ENCODE data around the gene SERF1A. TPM values are rescaled to one million over a fixed set of nuclear protein-coding genes. Genes with fewer than 3 reads are reported as not detected.
"Not testable (repeated sequence)": the region's sequence is repeated elsewhere in the genome, so short reads cannot be mapped to it uniquely, and the experiment has no call there.

Gene SERF1A
- total and polyA plus RNA-seq, 2 of the 8 experiments (the other 6 are each of a cell fraction or from before 2014, with no cell fraction given) = 4.0 to 17.2 TPM

GRCh38 chr5:70932560-70932959 is 32.1 kb downstream of the SERF1A start:
- H3K27me3 ChIP-seq (replicated peaks in 1 of 4; ENCODE audit: control insufficient read depth in 3 of 4, extremely low read depth in 1 of 4, insufficient read depth in 3 of 4, low read length in 3 of 4); H2AK5ac ChIP-seq (ENCODE audit: low read depth, low read length); H3K9me3 ChIP-seq (ENCODE audit: insufficient read depth in 2 of 2, low read depth in 1 of 2, low read length in 1 of 2); H3K4me2 ChIP-seq (ENCODE audit: insufficient read depth in 1 of 2, low read depth in 2 of 2, low read length in 2 of 2); DNase-seq (ENCODE audit: low read depth in 1 of 2, low spot score in 2 of 2); H3K23me2 ChIP-seq (ENCODE audit: low read depth, low read length); H3K36me3 ChIP-seq (ENCODE audit: control insufficient read depth in 2 of 4, insufficient read depth in 4 of 4, low read length in 3 of 4); H4K91ac ChIP-seq (replicated peaks; ENCODE audit: insufficient read length, low read length); H4K20me1 ChIP-seq (replicated peaks in 1 of 2; ENCODE audit: control insufficient read depth in 1 of 2, insufficient read depth in 2 of 2, low read length in 2 of 2); H3K79me1 ChIP-seq (ENCODE audit: low read depth, low read length); H3K9ac ChIP-seq (replicated peaks in 1 of 4; ENCODE audit: extremely low read depth in 1 of 4, low read depth in 3 of 4, low read length in 3 of 4); H4K8ac ChIP-seq (ENCODE audit: extremely low read depth, insufficient read depth, low read length); H3K23ac ChIP-seq (ENCODE audit: insufficient read length); H2BK15ac ChIP-seq (ENCODE audit: low read length); H2BK5ac ChIP-seq (ENCODE audit: low read depth, low read length); POLR2A ChIA-PET (ENCODE audit: partially characterized antibody); FAIRE-seq; H3K18ac ChIP-seq (ENCODE audit: extremely low read depth, low read length); H3K56ac ChIP-seq (replicated peaks; ENCODE audit: insufficient read length, low read depth, low read length); H4K5ac ChIP-seq (ENCODE audit: insufficient read length, low read depth, low read length); H3K4me3 ChIP-seq (ENCODE audit: extremely low read depth in 1 of 4, insufficient read depth in 2 of 4, low read depth in 3 of 4, low read length in 4 of 4); H3K4ac ChIP-seq (replicated peaks; ENCODE audit: insufficient read length, low read depth, low read length); H2BK20ac ChIP-seq (ENCODE audit: low read length); H3K14ac ChIP-seq (ENCODE audit: insufficient read length); H3K27ac ChIP-seq (ENCODE audit: low read depth, low read length); H3K4me1 ChIP-seq (replicated peaks in 1 of 4; ENCODE audit: control insufficient read depth in 3 of 4, insufficient read depth in 4 of 4, low read length in 3 of 4); CTCF ChIA-PET (ENCODE audit: partially characterized antibody); H2AFZ ChIP-seq (ENCODE audit: low read length); H2BK120ac ChIP-seq (replicated peaks; ENCODE audit: low read depth, low read length); H3K79me2 ChIP-seq (ENCODE audit: control insufficient read depth in 1 of 2, insufficient read depth in 2 of 2, low read length in 2 of 2); H2BK12ac ChIP-seq (ENCODE audit: low read depth, low read length): not testable (repeated sequence)
- no CpG with 5 or more reads among the region's 1 CpG for WGBS, 2 experiments (ENCODE audit: extremely low coverage in 1 of 2, insufficient coverage in 1 of 2, insufficient read length in 1 of 2, insufficient replicate concordance in 2 of 2, low coverage in 1 of 2, low lambda C conversion rate in 2 of 2, missing lambda C conversion rate in 1 of 2)

DNA sequence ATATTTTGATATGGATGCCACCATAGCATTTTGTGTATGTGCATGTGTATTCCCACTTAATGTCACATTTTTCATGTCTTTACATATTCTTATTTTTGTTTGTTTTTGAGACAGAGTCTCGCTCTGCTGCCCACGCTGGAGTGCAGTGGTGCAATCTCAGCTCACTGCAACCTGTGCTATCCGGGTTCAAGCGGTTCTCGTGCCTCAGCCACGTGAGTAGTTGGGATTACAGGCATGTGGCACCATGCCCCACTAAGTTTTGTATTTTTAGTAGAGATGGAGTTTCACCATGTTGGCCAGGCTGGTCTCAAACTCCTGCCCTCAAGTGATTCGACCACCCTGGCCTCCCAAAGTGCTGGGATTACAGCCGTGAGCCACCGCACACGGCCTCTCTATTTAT is 52.6 kb downstream of the SERF1A start:
- H3K23ac ChIP-seq (ENCODE audit: insufficient read length); H3K56ac ChIP-seq (replicated peaks; ENCODE audit: insufficient read length, low read depth, low read length); H4K20me1 ChIP-seq (replicated peaks in 1 of 2; ENCODE audit: control insufficient read depth in 1 of 2, insufficient read depth in 2 of 2, low read length in 2 of 2); H3K23me2 ChIP-seq (ENCODE audit: low read depth, low read length); H3K79me1 ChIP-seq (ENCODE audit: low read depth, low read length); H4K91ac ChIP-seq (replicated peaks; ENCODE audit: insufficient read length, low read length); H3K9ac ChIP-seq (replicated peaks in 1 of 4; ENCODE audit: extremely low read depth in 1 of 4, low read depth in 3 of 4, low read length in 3 of 4); H3K4ac ChIP-seq (replicated peaks; ENCODE audit: insufficient read length, low read depth, low read length); H2BK20ac ChIP-seq (ENCODE audit: low read length); H3K4me1 ChIP-seq (replicated peaks in 1 of 4; ENCODE audit: control insufficient read depth in 3 of 4, insufficient read depth in 4 of 4, low read length in 3 of 4); FAIRE-seq; H2BK5ac ChIP-seq (ENCODE audit: low read depth, low read length); H3K9me3 ChIP-seq (ENCODE audit: insufficient read depth in 2 of 2, low read depth in 1 of 2, low read length in 1 of 2); CTCF ChIA-PET (ENCODE audit: partially characterized antibody); H3K27me3 ChIP-seq (replicated peaks in 1 of 4; ENCODE audit: control insufficient read depth in 3 of 4, extremely low read depth in 1 of 4, insufficient read depth in 3 of 4, low read length in 3 of 4); H3K4me3 ChIP-seq (ENCODE audit: extremely low read depth in 1 of 4, insufficient read depth in 2 of 4, low read depth in 3 of 4, low read length in 4 of 4); H2BK15ac ChIP-seq (ENCODE audit: low read length); H2BK120ac ChIP-seq (replicated peaks; ENCODE audit: low read depth, low read length); H2AK5ac ChIP-seq (ENCODE audit: low read depth, low read length); H3K79me2 ChIP-seq (ENCODE audit: control insufficient read depth in 1 of 2, insufficient read depth in 2 of 2, low read length in 2 of 2); DNase-seq (ENCODE audit: low read depth in 1 of 2, low spot score in 2 of 2); H3K18ac ChIP-seq (ENCODE audit: extremely low read depth, low read length); H3K14ac ChIP-seq (ENCODE audit: insufficient read length); H3K36me3 ChIP-seq (ENCODE audit: control insufficient read depth in 2 of 4, insufficient read depth in 4 of 4, low read length in 3 of 4); H2AFZ ChIP-seq (ENCODE audit: low read length); H4K5ac ChIP-seq (ENCODE audit: insufficient read length, low read depth, low read length); H3K27ac ChIP-seq (ENCODE audit: low read depth, low read length); H2BK12ac ChIP-seq (ENCODE audit: low read depth, low read length); H3K4me2 ChIP-seq (ENCODE audit: insufficient read depth in 1 of 2, low read depth in 2 of 2, low read length in 2 of 2); H4K8ac ChIP-seq (ENCODE audit: extremely low read depth, insufficient read depth, low read length); POLR2A ChIA-PET (ENCODE audit: partially characterized antibody): not testable (repeated sequence)
- 98% methylated on average over 6 of the region's 10 CpGs; no CpG with 5 or more reads in 1 of the 2 experiments for WGBS, 2 experiments (ENCODE audit: extremely low coverage in 1 of 2, insufficient coverage in 1 of 2, insufficient read length in 1 of 2, insufficient replicate concordance in 2 of 2, low coverage in 1 of 2, low lambda C conversion rate in 2 of 2, missing lambda C conversion rate in 1 of 2)

Measured in H1 (cell line).